AG09309 (cell line): ENCODE results near the gene ZNF672.
A peak's percentile ranks its signal among the peaks of the same experiment; 100 is the strongest.

ENCODE experiments used
- DNase-seq: peaks from one replicate; pipeline ENCODE4 v3.0.0-alpha.2; 2010; ENCODE audit warnings: low read depth
- H3K4me3 ChIP-seq: 2 replicates; pipeline ENCODE4 v1.5.1; 2011; ENCODE audit warnings: mild to moderate bottlenecking, low read depth, low read length, moderate library complexity; ENCODE audit not compliant: control insufficient read depth
- CTCF ChIP-seq: IDR thresholded peaks from 2 replicates; pipeline ENCODE4 v1.5.1; 2011; ENCODE audit warnings: mild to moderate bottlenecking, low read depth, low read length, inconsistent platforms; ENCODE audit not compliant: insufficient read depth, control insufficient read depth; ENCODE audit errors: missing control alignments

ZNF672 gene

GRCh38 chr1:248855580-248855979 lies 17.6 kb downstream of the ZNF672 start:
- no peak overlapping the region for H3K4me3 ChIP-seq
- no peak for DNase-seq
- no peak for TF ChIP-seq CTCF

GRCh38 chr1:248856176-248856575 lies 18.2 kb downstream of the ZNF672 start:
- H3K4me3 ChIP-seq = no peak overlapping the region
- TF ChIP-seq CTCF = no peak

GRCh38 chr1:248857201-248857600 lies 19.2 kb downstream of the ZNF672 start:
- no peak for DNase-seq
- peak overlapping the region; percentile 78 for H3K4me3 ChIP-seq
- TF ChIP-seq CTCF = no peak

More at GRCh38 chr1:248856176-248856575, 18.2 kb downstream of the ZNF672 start:
- no peak for DNase-seq

- DNase-seq = no peak
- peak overlapping the region; percentile 78 for H3K4me3 ChIP-seq
These were observed 19.7 kb downstream of the ZNF672 start for GRCh38 chr1:248857749-248858095.

GRCh38 chr1:248858096-248858890 lies 20.3 kb downstream of the ZNF672 start:
- no peak for DNase-seq
- TF ChIP-seq CTCF = peak; percentile 39
- peak overlapping the region; percentile 78 for H3K4me3 ChIP-seq

More at GRCh38 chr1:248857749-248858095, 19.7 kb downstream of the ZNF672 start:
- TF ChIP-seq CTCF = no peak

- no peak for TF ChIP-seq CTCF
- peak; percentile 75 for DNase-seq
- H3K4me3 ChIP-seq = peak within 1 kb of the TSS; percentile 78
These were observed 21.2 kb downstream of the ZNF672 start, which contains the start of gene ZNF692 for GRCh38 chr1:248858891-248859889. Gene ZNF692, minus strand, starts transcription at chr1:248859085. Its CDS starts 776 bp downstream, at chr1:248858309.
